ENCODE results near the gene TLE3.

TLE3 gene

GRCh38 chr15:70082281-70082900 is 15.3 kb downstream of the TLE3 start:
- ChIA-PET CTCF (interaction anchor here (0.7 to 0.9 kb wide), 2 partner anchors 334 to 361 kb away, joined by 3 read pairs; no protein-coding TSS in a partner anchor), POLR2A (ENCODE audit: low non-redundant PET) (interaction anchor here (0.6 kb wide), 1 partner anchor 9 kb away, joined by 3 read pairs; no protein-coding TSS in a partner anchor)
- TF ChIP-seq, protein P1, sequence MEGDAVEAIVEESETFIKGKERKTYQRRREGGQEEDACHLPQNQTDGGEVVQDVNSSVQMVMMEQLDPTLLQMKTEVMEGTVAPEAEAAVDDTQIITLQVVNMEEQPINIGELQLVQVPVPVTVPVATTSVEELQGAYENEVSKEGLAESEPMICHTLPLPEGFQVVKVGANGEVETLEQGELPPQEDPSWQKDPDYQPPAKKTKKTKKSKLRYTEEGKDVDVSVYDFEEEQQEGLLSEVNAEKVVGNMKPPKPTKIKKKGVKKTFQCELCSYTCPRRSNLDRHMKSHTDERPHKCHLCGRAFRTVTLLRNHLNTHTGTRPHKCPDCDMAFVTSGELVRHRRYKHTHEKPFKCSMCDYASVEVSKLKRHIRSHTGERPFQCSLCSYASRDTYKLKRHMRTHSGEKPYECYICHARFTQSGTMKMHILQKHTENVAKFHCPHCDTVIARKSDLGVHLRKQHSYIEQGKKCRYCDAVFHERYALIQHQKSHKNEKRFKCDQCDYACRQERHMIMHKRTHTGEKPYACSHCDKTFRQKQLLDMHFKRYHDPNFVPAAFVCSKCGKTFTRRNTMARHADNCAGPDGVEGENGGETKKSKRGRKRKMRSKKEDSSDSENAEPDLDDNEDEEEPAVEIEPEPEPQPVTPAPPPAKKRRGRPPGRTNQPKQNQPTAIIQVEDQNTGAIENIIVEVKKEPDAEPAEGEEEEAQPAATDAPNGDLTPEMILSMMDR (conservative IDR thresholded peaks at IDR 0.05; ENCODE audit: low read depth): no peak
- DNase-seq (ENCODE audit: low spot score): no peak
- H3K27ac ChIP-seq: no peak overlapping the region

GRCh38 chr15:70081612-70082011 is 16.1 kb downstream of the TLE3 start:
- ChIA-PET CTCF (interaction anchor here (0.7 kb wide), 1 partner anchor 334 kb away, joined by 3 read pairs; no protein-coding TSS in a partner anchor), POLR2A (ENCODE audit: low non-redundant PET) (interaction anchor here (0.6 kb wide), 1 partner anchor 8 kb away, joined by 3 read pairs; no protein-coding TSS in a partner anchor)
- TF ChIP-seq, protein P1 (conservative IDR thresholded peaks at IDR 0.05; ENCODE audit: low read depth): no peak
- DNase-seq (ENCODE audit: low spot score): no peak
- no peak overlapping the region for H3K27ac ChIP-seq

DNA sequence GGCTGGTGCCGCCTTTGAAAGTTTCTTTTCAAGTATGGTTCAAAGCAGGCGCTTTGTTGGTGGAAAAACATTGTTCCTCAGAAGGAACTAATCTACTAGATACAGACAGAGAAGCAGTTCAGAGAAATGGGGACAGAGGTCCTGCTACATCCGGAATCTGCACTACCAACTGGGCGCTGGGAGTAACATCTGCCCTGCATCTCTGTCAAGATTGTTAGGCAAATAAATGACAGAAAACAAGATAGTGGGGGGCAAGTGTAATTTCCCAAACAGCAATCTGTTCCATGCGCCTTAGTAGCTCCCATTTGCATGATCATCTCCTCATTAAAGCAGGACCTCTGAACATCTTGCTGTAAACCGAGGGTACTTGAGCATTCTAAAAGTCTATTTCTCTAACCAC is 17.4 kb downstream of the TLE3 start:
- no peak for DNase-seq (ENCODE audit: low spot score)
- ChIA-PET CTCF (interaction anchor here (1.2 kb wide), 1 partner anchor 11 kb away, joined by 3 read pairs; no protein-coding TSS in a partner anchor), POLR2A (ENCODE audit: low non-redundant PET) (no interaction called here)
- TF ChIP-seq, protein P1 (conservative IDR thresholded peaks at IDR 0.05; ENCODE audit: low read depth): no peak
- H3K27ac ChIP-seq: no peak overlapping the region

DNA sequence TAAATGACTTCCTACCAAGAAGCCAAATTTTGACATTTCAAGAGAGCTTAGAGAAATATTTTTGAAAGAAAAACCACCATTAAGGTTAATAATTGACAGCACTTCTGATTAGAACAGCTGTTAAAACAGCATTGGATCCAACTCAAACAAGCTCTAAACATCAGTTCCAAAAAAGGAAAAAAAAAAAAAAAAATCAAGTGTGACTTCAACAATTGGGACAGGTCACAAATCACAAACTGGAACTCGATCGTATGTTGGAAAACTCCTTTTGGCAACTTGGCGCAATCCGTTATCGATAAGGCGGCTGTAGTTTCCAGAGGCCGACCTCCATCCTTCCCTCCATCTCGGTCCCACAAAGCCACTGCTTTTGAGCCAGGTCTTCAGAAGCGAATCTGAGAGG is 17.8 kb downstream of the TLE3 start:
- ChIA-PET POLR2A (ENCODE audit: low non-redundant PET) (no interaction called here), CTCF (interaction anchor here (0.6 to 1.2 kb wide), 2 partner anchors 11 to 533 kb away, joined by 3 to 4 read pairs; no protein-coding TSS in a partner anchor)
- no peak for DNase-seq (ENCODE audit: low spot score)
- TF ChIP-seq, protein P1 (conservative IDR thresholded peaks at IDR 0.05; ENCODE audit: low read depth): no peak
- no peak overlapping the region for H3K27ac ChIP-seq

DNA sequence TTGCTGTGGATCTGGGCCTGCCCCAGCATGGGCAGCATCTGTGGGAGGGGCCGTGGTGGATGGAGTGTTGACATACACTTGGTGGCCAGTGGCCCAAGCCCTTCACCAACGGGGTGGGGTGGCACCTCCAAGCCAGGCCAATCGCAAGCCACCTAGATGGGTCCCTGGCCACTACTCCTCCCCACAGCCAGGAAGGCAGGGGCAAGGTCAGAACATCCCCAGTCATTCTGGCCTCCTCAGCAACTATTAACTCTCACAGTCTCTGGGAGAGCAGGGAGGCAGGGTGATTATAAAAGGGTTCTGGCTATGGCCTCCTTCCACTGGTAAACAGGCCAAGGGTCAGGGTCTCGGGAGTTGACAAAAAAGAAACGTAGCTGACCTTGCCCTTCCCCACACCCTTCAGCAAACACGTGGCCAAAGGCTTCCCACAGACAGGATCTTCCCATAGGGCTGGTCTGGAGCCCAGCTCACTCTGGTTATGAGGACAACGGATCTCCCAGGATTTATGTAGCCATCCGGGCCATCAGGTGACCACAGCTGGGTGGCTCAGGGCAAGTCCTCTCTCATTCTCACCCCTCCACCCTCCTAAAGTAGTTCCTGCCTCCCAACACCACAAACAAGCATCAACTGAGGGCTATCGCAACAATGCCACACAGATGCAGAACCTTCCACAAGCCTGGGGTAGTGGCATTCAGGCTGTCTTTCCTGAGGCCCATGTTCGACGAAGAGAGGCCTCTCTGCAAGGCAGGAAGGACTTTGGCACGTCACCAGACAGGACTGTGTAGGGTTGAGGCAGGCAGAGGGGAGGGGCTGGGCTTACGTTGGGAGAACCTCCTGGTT is 18.9 kb downstream of the TLE3 start:
- ChIA-PET CTCF (interaction anchor here (0.6 kb wide), 2 partner anchors 181 to 791 kb away, joined by 3 to 4 read pairs; no protein-coding TSS in a partner anchor), POLR2A (ENCODE audit: low non-redundant PET) (interaction anchor here (0.6 kb wide), 1 partner anchor 339 kb away, joined by 3 read pairs; no protein-coding TSS in a partner anchor)
- no peak for DNase-seq (ENCODE audit: low spot score)
- TF ChIP-seq, protein P1 (conservative IDR thresholded peaks at IDR 0.05; ENCODE audit: low read depth): no peak
- no peak overlapping the region for H3K27ac ChIP-seq

All from RWPE1 (cell line).